ENCODE measurements around the gene EFL1. TPM values are rescaled to one million over a fixed set of nuclear protein-coding genes. Genes with fewer than 3 reads are reported as not detected.
A peak's percentile ranks its signal among the peaks of the same experiment; 100 is the strongest.

Gene EFL1
- total RNA-seq, 1 experiment from 2014 or later, result 29.1 TPM

GRCh38 chr15:82140886-82141285 is 121.6 kb downstream of the EFL1 start:
- Mint-ChIP-seq H3K4me1 (ENCODE audit: low read depth, unreplicated experiment) (peaks cover 29% of the 10 kb centered on the region), H3K27me3 (ENCODE audit: unreplicated experiment) (no peaks in the 10 kb centered on the region), H3K9me3 (ENCODE audit: low read depth, unreplicated experiment) (no peaks in the 10 kb centered on the region), H3K36me3 (ENCODE audit: insufficient read depth, unreplicated experiment) (peaks cover 5% of the 10 kb centered on the region), H3K27ac (ENCODE audit: unreplicated experiment) (peak overlapping the region; percentile 89), H3K4me3 (ENCODE audit: low read depth, unreplicated experiment) (peak overlapping the region; percentile 37)
- CTCF ChIA-PET, result interaction anchor here (0.9 to 1.8 kb wide), 3 partner anchors 21 to 32 kb away, joined by 5 to 21 read pairs (median 7); no protein-coding TSS in a partner anchor
- TF ChIP-seq, protein P1, sequence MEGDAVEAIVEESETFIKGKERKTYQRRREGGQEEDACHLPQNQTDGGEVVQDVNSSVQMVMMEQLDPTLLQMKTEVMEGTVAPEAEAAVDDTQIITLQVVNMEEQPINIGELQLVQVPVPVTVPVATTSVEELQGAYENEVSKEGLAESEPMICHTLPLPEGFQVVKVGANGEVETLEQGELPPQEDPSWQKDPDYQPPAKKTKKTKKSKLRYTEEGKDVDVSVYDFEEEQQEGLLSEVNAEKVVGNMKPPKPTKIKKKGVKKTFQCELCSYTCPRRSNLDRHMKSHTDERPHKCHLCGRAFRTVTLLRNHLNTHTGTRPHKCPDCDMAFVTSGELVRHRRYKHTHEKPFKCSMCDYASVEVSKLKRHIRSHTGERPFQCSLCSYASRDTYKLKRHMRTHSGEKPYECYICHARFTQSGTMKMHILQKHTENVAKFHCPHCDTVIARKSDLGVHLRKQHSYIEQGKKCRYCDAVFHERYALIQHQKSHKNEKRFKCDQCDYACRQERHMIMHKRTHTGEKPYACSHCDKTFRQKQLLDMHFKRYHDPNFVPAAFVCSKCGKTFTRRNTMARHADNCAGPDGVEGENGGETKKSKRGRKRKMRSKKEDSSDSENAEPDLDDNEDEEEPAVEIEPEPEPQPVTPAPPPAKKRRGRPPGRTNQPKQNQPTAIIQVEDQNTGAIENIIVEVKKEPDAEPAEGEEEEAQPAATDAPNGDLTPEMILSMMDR (IDR thresholded peaks at IDR 0.05; ENCODE audit: unreplicated experiment), result no peak
- BruUV-seq (replicated peaks), result no TSS peak
- intact Hi-C loops (cut with micrococcal nuclease; ENCODE audit: unreplicated experiment), result loop anchor here (2.0 kb wide), 2 partner anchors 32 kb away; no protein-coding TSS in a partner anchor
- DNase-seq, result peak; percentile 54

- intact Hi-C loops (cut with micrococcal nuclease; ENCODE audit: unreplicated experiment), result loop anchor here (2.0 kb wide), 2 partner anchors 31 to 33 kb away; no protein-coding TSS in a partner anchor
- TF ChIP-seq, protein P1 (IDR thresholded peaks at IDR 0.05; ENCODE audit: unreplicated experiment), result peak; percentile 58
- no peaks in the 10 kb centered on the region for H3K27me3 Mint-ChIP-seq (ENCODE audit: unreplicated experiment)
- DNase-seq, result no peak
- H3K4me3 Mint-ChIP-seq (ENCODE audit: low read depth, unreplicated experiment), result no peak overlapping the region
- no peaks in the 10 kb centered on the region for H3K9me3 Mint-ChIP-seq (ENCODE audit: low read depth, unreplicated experiment)
- H3K36me3 Mint-ChIP-seq (ENCODE audit: insufficient read depth, unreplicated experiment), result peaks cover 5% of the 10 kb centered on the region
- H3K4me1 Mint-ChIP-seq (ENCODE audit: low read depth, unreplicated experiment), result peaks cover 29% of the 10 kb centered on the region
- peak overlapping the region; percentile 1 for H3K27ac Mint-ChIP-seq (ENCODE audit: unreplicated experiment)
- CTCF ChIA-PET, result interaction anchor here (0.6 to 1.8 kb wide), 3 partner anchors 17 to 567 kb away, joined by 3 to 21 read pairs (median 3); no protein-coding TSS in a partner anchor
- BruUV-seq (replicated peaks), result no TSS peak
These were observed 122.7 kb downstream of the EFL1 start for GRCh38 chr15:82139823-82140268.

- no peak for DNase-seq
- Mint-ChIP-seq H3K27ac (ENCODE audit: unreplicated experiment) (no peak overlapping the region), H3K4me3 (ENCODE audit: low read depth, unreplicated experiment) (no peak overlapping the region), H3K27me3 (ENCODE audit: unreplicated experiment) (no peaks in the 10 kb centered on the region), H3K4me1 (ENCODE audit: low read depth, unreplicated experiment) (peaks cover 29% of the 10 kb centered on the region), H3K9me3 (ENCODE audit: low read depth, unreplicated experiment) (no peaks in the 10 kb centered on the region), H3K36me3 (ENCODE audit: insufficient read depth, unreplicated experiment) (peaks cover 5% of the 10 kb centered on the region)
- TF ChIP-seq, protein P1 (IDR thresholded peaks at IDR 0.05; ENCODE audit: unreplicated experiment), result no peak
- CTCF ChIA-PET, result no interaction called here
- intact Hi-C loops (cut with micrococcal nuclease; ENCODE audit: unreplicated experiment), result no loop called here
- no TSS peak for BruUV-seq (replicated peaks)
These were observed 124.2 kb downstream of the EFL1 start for GRCh38 chr15:82138306-82138705.

- no TSS peak for BruUV-seq (replicated peaks)
- no peaks in the 10 kb centered on the region for H3K27me3 Mint-ChIP-seq (ENCODE audit: unreplicated experiment)
- H3K4me1 Mint-ChIP-seq (ENCODE audit: low read depth, unreplicated experiment), result peaks cover 27% of the 10 kb centered on the region
- TF ChIP-seq, protein P1 (IDR thresholded peaks at IDR 0.05; ENCODE audit: unreplicated experiment), result no peak
- H3K27ac Mint-ChIP-seq (ENCODE audit: unreplicated experiment), result no peak overlapping the region
- peaks cover 9% of the 10 kb centered on the region for H3K36me3 Mint-ChIP-seq (ENCODE audit: insufficient read depth, unreplicated experiment)
- intact Hi-C loops (cut with micrococcal nuclease; ENCODE audit: unreplicated experiment), result no loop called here
- no peak overlapping the region for H3K4me3 Mint-ChIP-seq (ENCODE audit: low read depth, unreplicated experiment)
- no peak for DNase-seq
- CTCF ChIA-PET, result no interaction called here
- H3K9me3 Mint-ChIP-seq (ENCODE audit: low read depth, unreplicated experiment), result no peaks in the 10 kb centered on the region
These were observed 125.3 kb downstream of the EFL1 start for GRCh38 chr15:82137261-82137660.
